ENCODE data around the gene PNMA6F.
"Not testable (repeated sequence)": the region's sequence is repeated elsewhere in the genome, so short reads cannot be mapped to it uniquely, and the experiment has no call there.

GRCh38 chrX:153320047-153320443, 1.5 kb downstream of the PNMA6F start:
- TF ChIP-seq CTCF (IDR thresholded peaks at IDR 0.05; ENCODE audit: low read depth, low read length, poor library complexity, severe bottlenecking); EZH2phosphoT487 (IDR thresholded peaks at IDR 0.05; ENCODE audit: borderline replicate concordance, low read length): not testable (repeated sequence)
